Measurements from ENCODE around the gene CYP24A1. TPM values are rescaled to one million over a fixed set of nuclear protein-coding genes. Genes with fewer than 3 reads are reported as not detected.

CYP24A1 gene
- total RNA-seq, 2 donors from 2014 or later, result 0.08 TPM; not detected in 1

- H3K27ac Mint-ChIP-seq, result no peak overlapping the region
- no peak overlapping the region for H3K4me3 Mint-ChIP-seq
- no peaks in the 10 kb centered on the region for H3K9me3 Mint-ChIP-seq
- no peak for ATAC-seq (replicated peaks)
- H3K4me1 Mint-ChIP-seq, result no peaks in the 10 kb centered on the region
- H3K36me3 Mint-ChIP-seq (ENCODE audit: low read depth), result no peaks in the 10 kb centered on the region
- peaks cover 7% of the 10 kb centered on the region for H3K27me3 Mint-ChIP-seq
Observed at GRCh38 chr20:54103762-54104600, 69.8 kb downstream of the CYP24A1 start.

Other genes with a start within 250 kb of the CYP24A1 start
- under 1 TPM in 1 of 2 donors, not detected in 1; 0.11 TPM for gene BCAS1, start 103.4 kb downstream of the CYP24A1 start, total RNA-seq
- gene PFDN4, start 34.1 kb upstream of the CYP24A1 start, total RNA-seq, result 10 to 100 TPM; 32.5 to 35.8 TPM

Measured in activated T-helper 17 cell treated with anti-CD3 and anti-CD28 coated beads, Interleukin-2, amount 50 U/mL, for 72 hours (primary cell).